ENCODE results near the gene LASP1.
A peak's percentile ranks its signal among the peaks of the same experiment; 100 is the strongest.
"Not testable (repeated sequence)": the region's sequence is repeated elsewhere in the genome, so short reads cannot be mapped to it uniquely, and the experiment has no call there.

Gene LASP1

GRCh38 chr17:38850374-38850773 is 19.5 kb upstream of the LASP1 start:
- no peak for FAIRE-seq
- DNase-seq (ENCODE audit: insufficient read length, low spot score): no peak
- no peak for TF ChIP-seq CTCF (IDR thresholded peaks at IDR 0.05; ENCODE audit: insufficient read depth, missing control alignments)

GRCh38 chr17:38851434-38851833 is 18.4 kb upstream of the LASP1 start:
- TF ChIP-seq CTCF (IDR thresholded peaks at IDR 0.05; ENCODE audit: insufficient read depth, missing control alignments): no peak
- no peak for FAIRE-seq
- no peak for DNase-seq (ENCODE audit: insufficient read length, low spot score)

GRCh38 chr17:38852771-38853291 is 17.0 kb upstream of the LASP1 start:
- DNase-seq (ENCODE audit: insufficient read length, low spot score) (no peak), FAIRE-seq (no peak)
- TF ChIP-seq CTCF (IDR thresholded peaks at IDR 0.05; ENCODE audit: insufficient read depth, missing control alignments): no peak

GRCh38 chr17:38853292-38854219 is 16.3 kb upstream of the LASP1 start, which contains the start of gene RPL23:
Gene RPL23 (minus strand): TSS chr17:38853721. CDS start chr17:38853710, 11 bp downstream.
- peak; percentile 70 for DNase-seq (ENCODE audit: insufficient read length, low spot score)
- no peak for FAIRE-seq
- no peak for TF ChIP-seq CTCF (IDR thresholded peaks at IDR 0.05; ENCODE audit: insufficient read depth, missing control alignments)

- not testable (repeated sequence) for DNase-seq (ENCODE audit: insufficient read length, low spot score); FAIRE-seq
These were observed 14.7 kb upstream of the LASP1 start for GRCh38 chr17:38855101-38855714.

GRCh38 chr17:38857271-38857670 is 12.6 kb upstream of the LASP1 start:
- FAIRE-seq: no peak

More at GRCh38 chr17:38857271-38857670, 12.6 kb upstream of the LASP1 start:
- no peak for TF ChIP-seq CTCF (IDR thresholded peaks at IDR 0.05; ENCODE audit: insufficient read depth, missing control alignments)
- no peak for DNase-seq (ENCODE audit: insufficient read length, low spot score)

Measured in D721Med (cell line).